Measurements from ENCODE around the gene TMEM114. TPM values are rescaled to one million over a fixed set of nuclear protein-coding genes. Genes with fewer than 3 reads are reported as not detected.
"Not testable (repeated sequence)": the region's sequence is repeated elsewhere in the genome, so short reads cannot be mapped to it uniquely, and the experiment has no call there.

TMEM114 gene
- total and polyA plus RNA-seq, 4 donors, result 0.28 to 5.8 (median 2.5) TPM

DNA sequence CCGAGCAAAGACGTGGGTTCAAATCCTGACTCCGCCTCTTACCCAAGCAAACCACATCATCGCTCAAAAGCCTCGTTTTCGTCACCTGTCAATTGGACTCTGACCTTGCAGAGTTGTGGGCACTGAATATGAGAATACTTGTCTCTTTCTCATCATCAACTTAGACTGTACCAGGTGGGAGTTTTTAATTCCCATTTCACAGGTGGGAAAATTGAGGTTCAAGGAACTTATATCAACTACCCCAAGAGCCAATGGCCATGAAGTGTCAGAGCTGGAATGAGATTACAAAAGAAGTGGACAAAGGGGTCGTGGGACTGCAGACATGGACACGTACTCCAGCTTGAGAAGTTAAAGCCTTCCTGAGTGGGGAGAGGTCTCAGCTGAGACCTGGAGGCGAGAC lies 10.8 kb downstream of the TMEM114 start:
- 89% methylated on average over 3 of the region's 9 CpGs for WGBS (ENCODE audit: insufficient coverage)
- no peak for DNase-seq (ENCODE audit: low read depth in 4 of 6, low spot score in 6 of 6)
- H3K4me3 ChIP-seq (ENCODE audit: low read depth, low read length), result no peak overlapping the region
- no peak overlapping the region for H3K27ac ChIP-seq (ENCODE audit: low read depth, low read length)
- H3K27me3 ChIP-seq (ENCODE audit: control insufficient read depth, insufficient read depth, low read length), result no peaks in the 10 kb centered on the region
- no peaks in the 10 kb centered on the region for H3K9me3 ChIP-seq (ENCODE audit: control insufficient read depth, insufficient read depth, low read length)
- H3K4me1 ChIP-seq (ENCODE audit: control insufficient read depth, insufficient read depth, low read length), result no peaks in the 10 kb centered on the region
- H3K36me3 ChIP-seq (ENCODE audit: control insufficient read depth, insufficient read depth, low read length), result no peaks in the 10 kb centered on the region

GRCh38 chr16:8577678-8578304 lies 12.5 kb downstream of the TMEM114 start:
- no peak overlapping the region for H3K27ac ChIP-seq (ENCODE audit: low read depth, low read length)
- H3K4me3 ChIP-seq (ENCODE audit: low read depth, low read length), result no peak overlapping the region
- no peaks in the 10 kb centered on the region for H3K9me3 ChIP-seq (ENCODE audit: control insufficient read depth, insufficient read depth, low read length)
- H3K27me3 ChIP-seq (ENCODE audit: control insufficient read depth, insufficient read depth, low read length), result no peaks in the 10 kb centered on the region
- peaks cover 3% of the 10 kb centered on the region for H3K4me1 ChIP-seq (ENCODE audit: control insufficient read depth, insufficient read depth, low read length)
- no peaks in the 10 kb centered on the region for H3K36me3 ChIP-seq (ENCODE audit: control insufficient read depth, insufficient read depth, low read length)
- 83% methylated on average over 10 of the region's 10 CpGs for WGBS (ENCODE audit: insufficient coverage)
- no peak for DNase-seq (ENCODE audit: low read depth in 4 of 6, low spot score in 6 of 6)

DNA sequence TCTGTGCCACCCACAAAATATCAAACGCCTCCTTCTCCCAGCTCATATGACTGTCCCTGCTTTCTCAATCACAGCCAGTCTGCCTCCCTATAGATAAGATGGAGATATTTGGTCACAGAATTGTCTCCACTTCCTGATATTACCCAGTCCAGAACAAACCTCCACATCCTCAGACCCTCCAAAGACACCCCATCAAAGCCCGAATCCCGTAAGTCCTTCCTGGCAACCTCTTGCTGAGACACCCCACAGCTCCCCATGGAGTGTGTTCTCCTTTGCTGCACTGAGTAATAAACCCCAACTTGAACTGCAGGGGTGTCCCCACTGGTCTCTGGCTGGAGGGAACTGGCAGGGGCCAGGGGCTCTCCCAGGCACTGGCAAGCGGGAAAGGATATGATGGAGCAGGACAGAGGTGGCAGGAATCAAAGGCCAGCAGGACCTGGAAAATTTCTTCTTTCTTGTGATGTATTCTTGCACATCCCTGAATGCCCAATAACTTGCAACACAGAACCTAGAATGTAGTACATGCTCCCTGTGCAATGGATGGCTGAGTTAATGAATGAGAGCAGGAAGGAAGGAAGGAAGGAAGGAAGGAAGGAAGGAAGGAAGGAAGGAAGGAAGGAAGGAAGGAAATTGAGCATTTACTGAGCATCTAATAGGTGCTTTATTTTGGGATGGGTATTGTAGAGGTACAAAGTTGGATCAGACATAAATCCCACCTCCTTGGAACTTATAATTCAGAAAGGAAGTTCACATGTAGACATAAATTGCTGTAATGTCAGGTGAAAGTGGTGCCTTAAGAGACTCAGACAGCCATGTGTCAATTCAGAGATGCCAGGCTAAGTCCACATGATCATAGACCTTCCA lies 13.9 kb downstream of the TMEM114 start:
- H3K36me3 ChIP-seq (ENCODE audit: control insufficient read depth, insufficient read depth, low read length), result no peaks in the 10 kb centered on the region
- no peak overlapping the region for H3K4me3 ChIP-seq (ENCODE audit: low read depth, low read length)
- WGBS (ENCODE audit: insufficient coverage), result 83% methylated on average over 3 of the region's 4 CpGs
- H3K9me3 ChIP-seq (ENCODE audit: control insufficient read depth, insufficient read depth, low read length), result no peaks in the 10 kb centered on the region
- no peaks in the 10 kb centered on the region for H3K27me3 ChIP-seq (ENCODE audit: control insufficient read depth, insufficient read depth, low read length)
- no peak for DNase-seq (ENCODE audit: low read depth in 4 of 6, low spot score in 6 of 6)
- H3K27ac ChIP-seq (ENCODE audit: low read depth, low read length), result no peak overlapping the region
- H3K4me1 ChIP-seq (ENCODE audit: control insufficient read depth, insufficient read depth, low read length), result peaks cover 16% of the 10 kb centered on the region

DNA sequence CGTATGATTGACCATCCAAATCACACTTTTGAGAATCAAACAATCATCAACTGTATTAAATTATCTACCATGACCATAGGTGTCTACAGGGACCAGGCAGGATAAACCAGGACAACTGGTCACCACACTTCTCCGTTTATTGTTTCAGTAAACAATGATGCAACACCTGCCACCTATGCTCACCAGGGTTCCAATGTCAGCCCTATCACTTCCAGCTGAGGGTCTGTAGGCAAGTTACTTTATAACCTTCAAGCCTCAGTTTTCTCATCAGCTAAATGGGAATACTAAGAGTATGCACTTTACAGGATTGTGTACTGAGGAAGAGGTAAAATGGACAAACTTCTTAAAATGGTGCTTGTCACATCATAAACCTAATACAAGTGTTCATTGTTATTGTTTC lies 14.9 kb downstream of the TMEM114 start:
- H3K27me3 ChIP-seq (ENCODE audit: control insufficient read depth, insufficient read depth, low read length), result no peaks in the 10 kb centered on the region
- no peak overlapping the region for H3K4me3 ChIP-seq (ENCODE audit: low read depth, low read length)
- H3K36me3 ChIP-seq (ENCODE audit: control insufficient read depth, insufficient read depth, low read length), result no peaks in the 10 kb centered on the region
- peaks cover 20% of the 10 kb centered on the region for H3K4me1 ChIP-seq (ENCODE audit: control insufficient read depth, insufficient read depth, low read length)
- DNase-seq (ENCODE audit: low read depth in 4 of 6, low spot score in 6 of 6), result no peak
- no peak overlapping the region for H3K27ac ChIP-seq (ENCODE audit: low read depth, low read length)
- no peaks in the 10 kb centered on the region for H3K9me3 ChIP-seq (ENCODE audit: control insufficient read depth, insufficient read depth, low read length)
- 88% methylated on average over 1 of the region's 2 CpGs for WGBS (ENCODE audit: insufficient coverage)

DNA sequence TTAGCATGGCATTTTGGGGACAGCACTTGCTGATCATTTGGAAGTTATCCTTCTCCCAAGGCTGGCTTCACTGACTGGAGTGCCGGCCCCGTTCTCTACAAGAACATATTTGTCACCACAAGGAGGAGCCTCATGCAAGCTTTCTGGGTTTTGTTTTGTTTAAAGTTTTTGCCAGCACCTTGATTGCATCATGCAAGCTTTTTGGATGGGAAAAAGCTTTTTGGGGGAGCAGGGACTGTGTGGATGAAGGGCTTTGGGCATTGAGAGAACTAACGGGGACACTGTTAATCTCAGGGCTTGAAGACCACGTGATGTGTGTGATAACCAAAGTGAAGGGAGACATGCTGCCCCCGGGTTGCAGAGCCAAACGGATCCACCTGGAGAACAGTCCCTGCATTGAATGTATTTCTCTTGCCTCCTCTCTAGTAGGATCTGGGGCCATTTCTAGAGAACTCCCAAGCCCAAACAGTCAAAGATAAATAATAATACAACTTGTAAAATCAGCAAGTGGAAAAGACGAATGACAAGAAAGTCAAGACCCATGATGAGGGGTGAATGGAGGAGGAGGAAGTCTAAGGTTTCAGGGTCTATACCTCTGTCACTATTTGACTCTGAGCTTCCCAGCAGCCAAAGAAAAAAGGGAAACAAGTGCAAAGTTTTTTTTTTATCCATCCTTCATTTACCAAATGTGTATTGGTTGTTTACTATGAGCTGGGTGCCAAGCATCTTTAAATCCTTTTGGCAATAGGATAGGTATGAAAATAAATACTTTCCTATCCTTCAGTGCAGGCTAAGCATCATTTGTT lies 17.2 kb downstream of the TMEM114 start:
- WGBS (ENCODE audit: insufficient coverage), result 40% methylated on average over 2 of the region's 7 CpGs
- peak in 4 of 6 donors; percentile 22 to 80 (median 40) for DNase-seq (ENCODE audit: low read depth in 4 of 6, low spot score in 6 of 6)
- H3K27me3 ChIP-seq (ENCODE audit: control insufficient read depth, insufficient read depth, low read length), result peaks cover 9% of the 10 kb centered on the region
- no peak overlapping the region for H3K4me3 ChIP-seq (ENCODE audit: low read depth, low read length)
- peaks cover 34% of the 10 kb centered on the region for H3K4me1 ChIP-seq (ENCODE audit: control insufficient read depth, insufficient read depth, low read length)
- H3K9me3 ChIP-seq (ENCODE audit: control insufficient read depth, insufficient read depth, low read length), result no peaks in the 10 kb centered on the region
- H3K27ac ChIP-seq (ENCODE audit: low read depth, low read length), result no peak overlapping the region
- no peaks in the 10 kb centered on the region for H3K36me3 ChIP-seq (ENCODE audit: control insufficient read depth, insufficient read depth, low read length)

DNA sequence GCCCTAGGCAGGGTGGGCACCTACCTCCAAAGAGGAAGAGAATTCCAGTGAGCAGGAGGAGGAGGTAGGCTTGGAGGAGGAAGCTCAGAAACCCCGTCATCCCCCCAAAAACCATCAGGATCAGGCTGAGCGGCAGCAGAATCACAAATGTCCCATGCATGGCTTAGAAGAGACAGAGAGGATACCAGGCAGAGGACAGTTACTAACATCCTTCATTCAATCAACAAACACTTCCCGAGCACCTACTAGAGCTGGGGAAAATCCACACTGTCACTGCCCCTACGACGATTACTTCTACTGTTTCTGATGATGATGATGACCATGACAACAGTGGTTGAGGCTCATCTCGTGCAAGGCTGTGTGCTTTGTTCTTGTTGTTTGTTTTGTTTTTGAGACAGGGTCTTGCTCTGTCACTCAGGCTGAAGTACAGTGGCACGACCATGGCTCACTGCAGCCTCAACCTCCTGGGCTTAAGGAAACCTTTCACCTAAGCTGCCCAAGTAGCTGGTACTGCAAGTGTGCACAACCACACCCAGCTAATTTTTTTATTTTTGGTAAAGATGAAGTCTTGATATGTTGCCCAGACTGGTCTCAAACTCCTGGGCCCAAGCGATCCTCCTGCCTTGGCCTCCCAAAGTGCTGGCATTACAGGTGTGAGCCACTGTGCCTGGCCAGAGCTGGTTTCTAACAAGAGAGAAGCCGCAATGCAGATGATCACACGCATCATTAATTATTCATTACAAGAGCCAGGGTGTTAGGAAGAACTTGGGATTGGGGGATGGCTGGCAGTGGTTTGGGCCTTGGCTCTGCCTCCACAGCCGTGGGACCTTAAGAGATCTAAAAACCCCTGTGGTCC lies 18.0 kb downstream of the TMEM114 start:
- 54% methylated on average over 5 of the region's 11 CpGs for WGBS (ENCODE audit: insufficient coverage)

DNA sequence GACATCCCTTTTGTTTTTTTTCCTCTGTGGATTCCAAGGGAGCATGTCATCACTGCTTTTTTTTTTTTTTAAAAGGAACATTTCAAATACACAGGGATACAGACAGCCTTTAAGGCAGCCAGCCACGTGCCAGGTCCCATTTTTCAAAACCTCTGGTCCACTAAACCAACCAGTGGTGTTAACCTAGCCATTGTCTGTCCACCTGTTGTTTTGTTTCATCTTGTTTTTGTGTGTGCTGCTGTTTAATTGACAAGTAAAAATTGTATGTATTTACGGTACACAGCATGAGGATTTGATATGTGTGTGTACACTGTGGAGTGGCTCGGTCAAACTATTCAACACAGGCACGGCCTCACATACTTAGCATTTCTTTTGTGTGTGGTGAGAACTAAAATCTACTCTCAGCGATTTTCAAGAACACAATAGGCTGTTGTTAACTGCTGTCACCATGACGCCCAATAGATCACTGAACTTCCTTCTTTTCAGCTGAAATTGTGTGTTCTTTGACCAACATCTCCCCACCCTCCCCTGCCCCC lies 19.2 kb downstream of the TMEM114 start:
- no peak overlapping the region for H3K27ac ChIP-seq (ENCODE audit: low read depth, low read length)
- WGBS (ENCODE audit: insufficient coverage), result 0% methylated on average over 1 of the region's 6 CpGs
- peaks cover 9% of the 10 kb centered on the region for H3K27me3 ChIP-seq (ENCODE audit: control insufficient read depth, insufficient read depth, low read length)
- DNase-seq (ENCODE audit: low read depth in 4 of 6, low spot score in 6 of 6), result peak in 2 of 6 donors; percentile 42 to 43
- H3K9me3 ChIP-seq (ENCODE audit: control insufficient read depth, insufficient read depth, low read length), result no peaks in the 10 kb centered on the region
- no peaks in the 10 kb centered on the region for H3K36me3 ChIP-seq (ENCODE audit: control insufficient read depth, insufficient read depth, low read length)
- H3K4me1 ChIP-seq (ENCODE audit: control insufficient read depth, insufficient read depth, low read length), result peaks cover 41% of the 10 kb centered on the region
- H3K4me3 ChIP-seq (ENCODE audit: low read depth, low read length), result no peak overlapping the region

More for the DNA sequence above, 18.0 kb downstream of the TMEM114 start:
- H3K9me3 ChIP-seq (ENCODE audit: control insufficient read depth, insufficient read depth, low read length), result no peaks in the 10 kb centered on the region
- H3K27ac ChIP-seq (ENCODE audit: low read depth, low read length), result no peak overlapping the region
- H3K4me3 ChIP-seq (ENCODE audit: low read depth, low read length), result no peak overlapping the region
- peaks cover 41% of the 10 kb centered on the region for H3K4me1 ChIP-seq (ENCODE audit: control insufficient read depth, insufficient read depth, low read length)
- H3K27me3 ChIP-seq (ENCODE audit: control insufficient read depth, insufficient read depth, low read length), result peaks cover 9% of the 10 kb centered on the region
- H3K36me3 ChIP-seq (ENCODE audit: control insufficient read depth, insufficient read depth, low read length), result no peaks in the 10 kb centered on the region
- no peak for DNase-seq (ENCODE audit: low read depth in 4 of 6, low spot score in 6 of 6)

DNA sequence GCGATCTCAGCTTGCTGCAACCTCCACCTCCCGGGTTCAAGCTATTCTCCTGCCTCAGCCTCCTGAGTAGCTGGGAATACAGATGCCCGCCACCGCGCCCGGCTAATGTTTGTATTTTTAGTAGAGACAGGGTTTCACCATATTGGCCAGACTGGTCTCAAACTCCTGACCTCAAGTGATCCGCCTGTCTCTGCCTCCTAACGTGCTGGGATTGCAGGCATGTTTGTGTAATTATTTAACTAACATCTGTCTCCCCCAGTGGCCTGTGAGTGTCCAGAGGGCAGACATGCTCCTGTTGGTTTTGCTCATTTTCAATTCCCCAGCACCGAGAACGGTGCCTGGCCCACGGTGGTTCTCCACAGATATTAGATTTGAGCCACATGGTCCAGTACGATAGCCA lies 19.9 kb downstream of the TMEM114 start:
- H3K36me3 ChIP-seq (ENCODE audit: control insufficient read depth, insufficient read depth, low read length); DNase-seq (ENCODE audit: low read depth in 4 of 6, low spot score in 6 of 6); H3K27ac ChIP-seq (ENCODE audit: low read depth, low read length); H3K27me3 ChIP-seq (ENCODE audit: control insufficient read depth, insufficient read depth, low read length); H3K9me3 ChIP-seq (ENCODE audit: control insufficient read depth, insufficient read depth, low read length); H3K4me3 ChIP-seq (ENCODE audit: low read depth, low read length): not testable (repeated sequence)
- 75% methylated on average over 2 of the region's 12 CpGs for WGBS (ENCODE audit: insufficient coverage)
- peaks cover 41% of the 10 kb centered on the region for H3K4me1 ChIP-seq (ENCODE audit: control insufficient read depth, insufficient read depth, low read length)
